ENCODE results near the gene LBP.

GRCh38 chr20:38346247-38346651, at the start of gene LBP:
- TF ChIP-seq, protein P1, sequence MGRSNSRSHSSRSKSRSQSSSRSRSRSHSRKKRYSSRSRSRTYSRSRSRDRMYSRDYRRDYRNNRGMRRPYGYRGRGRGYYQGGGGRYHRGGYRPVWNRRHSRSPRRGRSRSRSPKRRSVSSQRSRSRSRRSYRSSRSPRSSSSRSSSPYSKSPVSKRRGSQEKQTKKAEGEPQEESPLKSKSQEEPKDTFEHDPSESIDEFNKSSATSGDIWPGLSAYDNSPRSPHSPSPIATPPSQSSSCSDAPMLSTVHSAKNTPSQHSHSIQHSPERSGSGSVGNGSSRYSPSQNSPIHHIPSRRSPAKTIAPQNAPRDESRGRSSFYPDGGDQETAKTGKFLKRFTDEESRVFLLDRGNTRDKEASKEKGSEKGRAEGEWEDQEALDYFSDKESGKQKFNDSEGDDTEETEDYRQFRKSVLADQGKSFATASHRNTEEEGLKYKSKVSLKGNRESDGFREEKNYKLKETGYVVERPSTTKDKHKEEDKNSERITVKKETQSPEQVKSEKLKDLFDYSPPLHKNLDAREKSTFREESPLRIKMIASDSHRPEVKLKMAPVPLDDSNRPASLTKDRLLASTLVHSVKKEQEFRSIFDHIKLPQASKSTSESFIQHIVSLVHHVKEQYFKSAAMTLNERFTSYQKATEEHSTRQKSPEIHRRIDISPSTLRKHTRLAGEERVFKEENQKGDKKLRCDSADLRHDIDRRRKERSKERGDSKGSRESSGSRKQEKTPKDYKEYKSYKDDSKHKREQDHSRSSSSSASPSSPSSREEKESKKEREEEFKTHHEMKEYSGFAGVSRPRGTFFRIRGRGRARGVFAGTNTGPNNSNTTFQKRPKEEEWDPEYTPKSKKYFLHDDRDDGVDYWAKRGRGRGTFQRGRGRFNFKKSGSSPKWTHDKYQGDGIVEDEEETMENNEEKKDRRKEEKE (IDR thresholded peaks at IDR 0.05) = no peak
- TF ChIP-seq FOS (IDR thresholded peaks at IDR 0.05; ENCODE audit: borderline replicate concordance, extremely low read depth, insufficient read length) (no peak), MAX (IDR thresholded peaks at IDR 0.05; ENCODE audit: low read depth, low read length) (no peak), CTCF (IDR thresholded peaks at IDR 0.05 in 2 of 3, conservative IDR thresholded peaks at IDR 0.05 in 1 of 3; ENCODE audit: control insufficient read depth in 2 of 3, extremely low read depth in 1 of 3, insufficient read depth in 1 of 3, low read depth in 3 of 3, low read length in 3 of 3) (no peak), BCL11A (IDR thresholded peaks at IDR 0.05; ENCODE audit: low read depth, low read length) (no peak), JUND (IDR thresholded peaks at IDR 0.05; ENCODE audit: low read depth, low read length) (no peak), TCF12 (IDR thresholded peaks at IDR 0.05; ENCODE audit: low read depth, low read length) (no peak), NFIC (IDR thresholded peaks at IDR 0.05; ENCODE audit: low read depth, low read length) (no peak), RAD51 (IDR thresholded peaks at IDR 0.05) (no peak), POLR2A (IDR thresholded peaks at IDR 0.05; ENCODE audit: low read depth, low read length) (no peak), RELB (IDR thresholded peaks at IDR 0.05; ENCODE audit: low read depth) (no peak)
- TF ChIP-seq, protein P2, sequence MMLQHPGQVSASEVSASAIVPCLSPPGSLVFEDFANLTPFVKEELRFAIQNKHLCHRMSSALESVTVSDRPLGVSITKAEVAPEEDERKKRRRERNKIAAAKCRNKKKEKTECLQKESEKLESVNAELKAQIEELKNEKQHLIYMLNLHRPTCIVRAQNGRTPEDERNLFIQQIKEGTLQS (IDR thresholded peaks at IDR 0.05; ENCODE audit: borderline replicate concordance, extremely low read depth, low read depth, low read length) = no peak

All from GM12878 (cell line).